Fibroblast of skin of abdomen (primary cell): Measurements from ENCODE around the gene FCN1.

Experiments used
- DNase-seq: peaks from one replicate; pipeline ENCODE4 v3.0.0-alpha.2; 2013

Gene FCN1

DNA sequence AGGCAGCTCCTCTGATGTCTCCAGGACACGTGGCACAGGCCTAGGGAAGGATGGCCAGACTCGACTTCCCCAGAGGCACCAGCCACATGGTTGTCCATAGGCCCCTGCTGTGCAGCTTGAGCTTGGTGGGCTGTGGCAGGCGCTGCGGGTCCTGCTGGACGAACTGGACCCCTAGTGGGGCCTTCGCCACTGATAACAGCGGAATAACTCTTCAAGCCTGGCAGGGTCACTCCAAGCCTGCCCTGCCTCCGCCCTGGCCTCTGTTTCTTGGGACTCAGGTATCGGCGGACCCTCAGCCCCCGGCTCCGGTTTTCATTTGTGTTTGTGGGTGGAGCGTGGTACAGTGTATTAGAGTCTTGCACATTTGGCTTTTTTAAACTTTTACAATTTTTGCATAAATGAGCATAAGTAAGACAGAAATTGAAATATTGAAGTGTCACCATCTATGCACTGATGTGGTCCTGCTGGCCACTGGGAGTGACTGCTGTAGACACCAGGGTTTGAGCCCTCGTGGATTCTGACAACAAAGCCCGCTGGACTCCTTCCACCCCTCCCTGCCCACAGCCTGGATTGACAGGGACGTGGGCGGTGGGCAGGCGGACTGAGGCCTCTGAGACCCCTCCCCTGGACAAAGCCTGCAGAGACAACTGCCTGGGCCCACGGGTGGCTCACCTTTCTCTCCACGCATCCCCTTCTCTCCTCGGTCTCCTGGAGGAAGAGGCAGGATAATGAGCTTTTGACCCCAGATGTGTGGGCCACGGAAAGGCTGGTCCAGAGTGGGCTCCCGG is 3.8 kb downstream of the FCN1 start:
- no peak for DNase-seq

DNA sequence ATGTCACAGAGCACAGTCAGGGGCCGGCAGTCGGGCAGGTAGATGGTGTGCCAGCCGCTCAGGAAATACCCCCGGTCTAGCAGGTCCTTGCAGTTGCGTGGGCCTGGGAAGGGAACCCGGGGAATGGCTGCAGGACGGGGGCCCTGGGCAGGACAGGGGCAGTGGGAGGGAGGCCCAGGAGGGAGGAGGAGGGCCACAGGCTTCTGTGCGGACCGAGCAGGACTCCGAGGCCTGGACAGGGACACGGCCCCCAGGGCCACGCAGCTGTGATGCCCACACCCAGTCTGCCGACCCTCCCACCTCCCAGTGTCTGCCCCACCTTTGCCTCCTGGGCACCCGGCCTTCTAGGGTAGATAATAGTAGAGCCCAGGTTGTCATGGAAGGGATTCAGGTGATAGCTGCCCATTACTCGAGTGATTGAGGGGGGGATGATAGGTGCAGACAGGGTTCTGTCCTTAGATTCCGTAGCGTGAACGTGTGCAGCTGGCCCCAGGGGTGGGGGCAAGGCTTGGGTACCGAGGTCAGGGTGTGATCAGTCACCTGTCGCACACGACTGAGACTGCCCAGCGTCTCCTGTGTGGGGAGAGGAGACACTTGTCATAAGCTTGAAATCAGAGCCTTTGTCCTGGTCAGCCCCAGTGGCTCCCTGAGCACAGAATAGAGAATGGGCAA is 4.5 kb downstream of the FCN1 start:
- no peak for DNase-seq

DNA sequence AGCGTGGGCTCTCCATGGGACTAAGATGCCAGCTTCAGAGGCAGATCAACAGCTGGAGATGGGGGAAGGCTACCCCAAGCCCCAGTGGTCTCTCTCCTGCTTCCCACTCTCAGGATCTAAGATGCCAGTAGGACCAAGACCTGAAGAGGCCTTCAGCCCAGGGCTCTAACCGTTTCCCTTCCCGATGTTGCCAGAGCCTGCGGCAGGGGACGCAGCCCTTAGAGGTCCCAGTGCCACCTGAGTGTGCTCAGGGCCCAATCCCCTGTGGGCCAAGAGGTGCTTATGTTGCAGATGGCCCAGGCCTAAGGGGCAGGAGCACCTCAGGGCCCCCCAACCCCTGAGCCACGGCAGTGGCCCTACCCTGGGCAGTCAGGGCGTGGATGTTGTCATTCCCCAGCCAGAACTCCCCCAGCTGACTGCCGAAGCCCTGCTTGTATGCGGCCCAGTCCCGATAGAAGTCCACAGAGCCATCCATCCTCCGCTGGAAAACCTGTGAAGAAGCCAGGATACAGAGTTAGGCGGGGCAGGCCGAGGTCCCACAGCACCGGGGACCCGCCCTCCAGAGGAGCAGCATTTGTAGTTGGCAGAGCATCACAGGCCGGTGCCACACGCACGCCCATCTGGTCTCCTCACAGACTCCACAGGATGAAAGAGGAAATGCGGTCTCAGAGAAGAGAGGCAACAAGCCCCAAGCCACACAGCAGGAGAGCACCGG is 5.4 kb downstream of the FCN1 start:
- DNase-seq = no peak

DNA sequence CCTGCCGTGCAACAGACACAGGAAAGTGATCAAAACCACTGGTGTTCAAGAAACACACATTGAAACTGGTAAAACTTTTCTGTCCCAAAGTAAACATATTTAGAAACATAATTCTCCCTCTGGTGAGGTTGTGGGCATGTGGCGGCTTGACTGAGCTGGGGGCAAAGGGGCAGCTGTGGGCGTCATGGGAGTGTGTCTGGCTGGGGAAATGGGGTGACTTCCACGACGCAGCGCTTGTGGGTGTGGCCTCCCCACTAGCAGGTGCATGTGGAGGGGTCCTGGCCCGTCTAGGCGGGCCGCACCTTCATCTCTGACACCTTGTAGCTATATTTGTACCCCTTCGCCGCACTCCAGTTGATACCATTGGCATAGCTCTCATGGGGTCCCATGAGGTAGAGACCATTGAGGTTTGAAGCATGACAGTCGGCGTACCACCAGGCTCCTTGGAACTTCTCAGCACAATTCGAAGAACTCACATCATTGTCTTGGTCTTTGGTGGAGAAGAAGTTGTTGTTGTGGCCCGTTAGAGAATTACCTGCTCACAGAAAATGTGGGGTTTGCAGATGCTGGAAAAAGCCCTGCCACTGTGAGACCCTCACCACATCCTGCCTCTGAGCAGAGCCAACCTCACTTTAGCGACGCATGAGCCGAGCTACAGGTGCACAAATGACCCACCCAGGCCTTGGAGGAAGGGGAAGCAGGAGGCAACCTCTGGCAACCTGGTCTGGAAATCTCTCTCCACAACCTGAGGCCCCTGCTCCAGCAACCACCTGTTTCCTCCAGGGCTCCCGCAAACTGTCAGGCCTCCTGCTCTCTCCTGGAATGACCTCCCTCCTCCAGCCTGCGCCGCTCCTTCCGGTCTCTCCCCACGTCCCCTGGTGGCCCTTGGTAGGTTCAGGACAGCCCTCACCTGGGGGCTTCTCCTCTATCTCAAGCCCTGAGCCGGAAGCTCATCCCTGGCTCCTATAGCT is 7.9 kb downstream of the FCN1 start:
- no peak for DNase-seq

DNA sequence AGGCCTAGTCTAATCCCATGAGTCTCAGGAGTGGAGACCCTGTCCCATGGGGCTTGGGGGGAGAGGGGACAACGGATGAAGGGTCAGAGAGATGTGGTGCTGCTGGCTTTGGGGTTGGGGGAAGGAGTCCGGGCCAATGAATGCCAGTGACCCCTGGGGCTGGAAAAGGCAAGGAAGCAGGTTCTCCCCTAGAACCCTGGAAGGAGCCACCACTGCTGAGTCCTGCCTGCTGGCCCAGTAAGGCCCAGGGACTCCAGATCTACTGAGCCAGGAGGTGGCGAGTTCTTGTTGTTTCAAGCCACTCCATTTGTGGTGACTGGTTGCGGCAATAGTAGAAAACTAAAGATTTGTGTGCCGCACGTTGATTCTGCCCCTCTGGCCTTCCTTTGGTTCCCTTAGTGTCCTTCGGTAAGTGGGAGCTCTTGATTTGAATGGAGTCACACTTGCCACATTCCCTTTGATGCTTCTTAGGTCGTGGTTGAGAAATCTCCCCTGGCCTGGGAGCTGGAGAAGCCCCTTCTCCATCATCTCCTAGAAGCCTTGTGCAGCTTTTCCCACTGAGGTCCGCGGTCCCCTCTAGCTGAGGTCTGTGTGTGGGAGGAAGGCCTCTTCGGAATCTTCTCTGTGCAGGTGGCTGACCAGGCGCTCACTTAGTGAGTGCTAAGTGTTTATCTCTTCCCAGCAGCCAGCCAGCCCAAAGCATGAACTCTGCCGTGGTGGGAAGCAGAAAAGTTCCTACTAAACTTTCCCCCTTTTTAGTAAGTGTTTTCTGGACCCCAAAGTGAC is 9.0 kb downstream of the FCN1 start:
- DNase-seq = no peak

DNA sequence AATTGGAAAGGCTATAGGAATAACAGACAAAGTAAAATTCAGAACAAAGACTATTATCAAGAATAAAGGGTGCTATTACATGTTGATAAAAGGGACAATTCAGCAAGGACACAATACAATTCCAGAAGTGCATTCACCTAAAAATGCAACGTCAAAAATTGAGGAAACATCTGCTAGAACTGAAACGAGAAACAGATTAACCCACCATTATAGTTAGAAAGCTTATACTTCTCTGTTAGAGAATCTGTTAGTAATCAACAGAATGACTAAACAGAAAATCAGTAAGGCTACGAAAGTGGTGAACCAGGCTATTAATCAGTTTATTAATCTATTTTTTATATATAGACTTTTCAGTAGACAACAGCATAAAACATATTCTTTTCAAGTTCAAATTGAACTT is 14.8 kb downstream of the FCN1 start:
- no peak for DNase-seq

DNA sequence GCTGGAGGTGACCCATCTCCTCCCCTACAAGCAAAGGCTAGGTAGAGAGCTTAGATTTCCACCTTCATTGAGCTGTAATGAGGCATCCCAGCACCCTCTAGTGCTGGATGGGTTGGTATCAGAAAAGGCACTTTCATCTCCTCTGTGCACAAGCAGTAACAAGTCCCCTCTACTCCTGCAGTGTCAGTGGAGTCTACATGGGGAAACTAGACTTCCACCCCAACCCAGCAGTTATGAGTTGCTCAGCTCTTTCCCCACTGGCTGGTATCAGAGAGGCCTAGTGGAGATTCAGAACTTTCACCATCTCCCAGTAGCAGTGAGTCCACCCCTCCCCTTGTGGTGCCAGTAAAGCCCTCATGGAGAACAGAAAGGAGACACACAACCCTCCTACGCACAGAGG is 17.9 kb downstream of the FCN1 start:
- DNase-seq = no peak

DNA sequence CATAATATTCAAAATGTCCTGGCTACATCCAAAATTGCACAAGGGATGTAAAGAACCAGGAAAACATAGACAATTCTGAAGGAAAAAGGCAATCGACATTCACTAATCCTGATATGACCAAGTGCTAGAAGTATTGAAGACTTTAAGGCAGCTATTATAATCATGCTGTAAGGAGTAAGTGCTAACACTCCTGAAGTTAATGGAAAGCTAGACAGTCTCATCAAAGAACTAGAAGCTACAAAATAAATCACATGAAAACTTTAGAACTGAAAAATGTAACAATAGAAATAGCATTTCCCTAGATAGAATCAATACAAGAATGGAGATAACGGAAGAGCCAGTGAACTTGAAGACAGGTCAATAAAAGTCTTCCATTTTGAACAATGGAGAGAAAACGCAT is 18.5 kb downstream of the FCN1 start:
- no peak for DNase-seq

DNA sequence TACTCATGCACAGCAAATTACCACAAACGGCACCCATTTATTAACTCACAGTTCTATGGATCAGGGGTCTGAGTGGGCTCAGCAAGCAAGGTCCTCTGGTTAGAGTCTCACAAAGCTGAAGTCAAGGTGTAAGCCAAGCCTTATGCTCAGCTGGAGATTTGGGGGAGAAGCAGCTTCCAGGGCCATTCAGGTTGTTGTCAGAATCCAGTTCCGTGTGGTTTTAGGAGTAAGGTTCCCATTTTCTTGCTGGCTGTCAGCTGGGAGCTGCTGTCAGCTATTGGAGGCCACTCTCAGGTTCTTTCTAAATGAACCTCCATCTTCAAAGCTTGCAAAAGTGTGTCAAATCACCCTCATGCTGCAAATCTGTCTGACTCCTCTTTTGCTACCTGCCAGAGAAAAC is 19.4 kb downstream of the FCN1 start:
- DNase-seq = no peak

DNA sequence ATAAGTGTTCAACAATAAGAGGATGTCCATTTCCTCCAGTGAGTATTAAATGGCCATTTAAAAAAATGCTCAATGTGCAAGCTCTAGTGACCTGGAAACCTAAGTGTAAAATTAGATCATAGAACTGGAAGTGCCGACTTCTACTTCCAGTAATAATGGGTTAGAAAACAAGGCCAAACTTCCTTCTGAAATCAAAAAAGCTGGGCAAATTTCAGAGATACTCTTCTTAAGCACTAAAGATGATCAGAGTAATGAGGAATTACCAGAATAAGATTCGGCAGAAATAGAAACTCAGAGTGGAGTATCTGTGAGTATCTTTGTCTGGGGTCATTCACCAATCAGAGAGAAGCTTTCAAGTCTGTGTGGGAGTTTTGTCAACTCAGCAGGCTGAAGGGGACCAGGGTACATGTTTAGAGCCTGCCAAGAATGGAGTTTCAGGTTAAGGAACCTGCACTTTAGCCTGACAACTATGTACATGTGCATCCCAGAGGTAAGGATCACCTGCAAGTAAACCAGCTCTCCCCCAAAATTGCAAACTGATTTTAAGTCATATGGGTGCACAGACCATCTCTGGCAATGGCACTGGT is 20.0 kb downstream of the FCN1 start:
- no peak for DNase-seq

DNA sequence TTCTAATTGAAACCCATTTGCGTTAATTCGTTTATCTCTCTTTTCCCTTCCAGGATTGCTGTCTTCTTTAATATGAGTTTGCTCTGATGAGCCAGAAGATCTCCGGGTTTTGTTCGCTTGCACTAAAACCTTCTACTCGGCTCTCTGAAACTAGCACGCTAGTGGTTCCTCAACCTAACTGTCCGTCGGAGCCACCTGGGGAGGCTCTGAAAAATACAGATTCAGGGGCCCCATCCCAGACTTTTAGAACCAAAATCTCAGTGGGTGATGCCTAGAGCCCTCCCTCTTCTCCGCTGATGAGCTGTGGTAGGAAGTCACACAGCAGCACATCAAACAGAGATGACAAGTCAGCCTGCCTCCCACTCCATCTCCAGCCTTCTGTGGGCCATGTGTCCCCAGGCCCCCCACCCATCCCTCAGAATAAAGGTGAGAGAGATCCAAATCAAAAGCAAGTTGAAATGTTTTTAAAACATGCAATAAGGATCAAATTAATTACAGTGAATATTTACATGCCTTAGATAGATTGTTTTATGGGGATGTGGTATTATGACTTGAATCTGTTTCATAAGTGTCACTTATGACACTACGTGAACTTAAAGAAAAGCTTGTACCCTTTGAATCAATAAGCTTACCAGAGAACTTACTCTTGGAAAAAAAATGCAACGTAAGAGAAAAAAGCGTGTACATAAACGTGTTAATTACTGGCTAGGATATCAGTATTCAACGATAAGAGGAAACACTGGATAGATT is 20.7 kb downstream of the FCN1 start:
- no peak for DNase-seq

DNA sequence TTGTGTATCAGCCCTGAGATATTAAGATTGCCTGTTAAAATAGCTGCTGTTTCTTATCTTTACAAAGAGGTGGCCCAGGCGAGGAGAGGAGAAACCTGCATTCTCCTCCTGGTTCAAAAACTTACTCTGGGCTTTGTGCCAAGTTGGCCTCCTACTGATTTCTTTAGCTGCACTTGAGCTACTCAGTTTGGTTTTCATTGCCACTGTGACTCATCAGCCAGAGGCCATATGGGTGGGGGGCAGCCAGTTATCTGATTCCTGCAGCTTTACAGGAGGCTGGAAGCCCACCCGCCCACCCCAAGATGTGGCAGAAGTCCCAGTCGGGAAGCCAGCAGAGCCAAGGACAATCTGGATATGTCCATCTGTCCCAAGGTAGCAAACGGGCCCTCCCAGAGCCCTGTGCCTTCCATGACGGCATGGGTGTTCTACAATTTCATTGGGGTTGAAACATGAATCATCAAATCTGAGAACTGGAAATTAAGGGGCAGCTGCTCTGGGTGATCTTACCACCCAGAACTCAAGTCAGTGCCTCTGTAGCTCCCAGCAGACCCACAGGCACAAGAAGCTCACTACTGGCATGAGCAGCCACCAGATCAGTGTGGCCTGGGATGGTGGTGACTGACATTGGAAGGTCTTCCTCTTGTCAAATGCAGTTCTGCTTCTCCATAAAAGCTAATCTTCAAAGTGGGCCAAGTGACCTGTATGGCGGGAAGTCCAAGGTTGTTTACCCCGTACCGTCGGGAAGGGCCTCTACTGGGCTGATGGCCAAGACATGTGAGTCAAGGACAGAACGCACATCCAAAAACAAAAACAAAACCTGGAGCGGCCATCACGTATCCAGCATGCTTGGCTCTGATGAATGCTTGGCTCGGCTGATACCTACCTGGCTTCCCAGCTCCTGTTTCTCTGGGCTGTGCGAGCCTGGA is 21.5 kb downstream of the FCN1 start:
- DNase-seq = peak; percentile 70

DNA sequence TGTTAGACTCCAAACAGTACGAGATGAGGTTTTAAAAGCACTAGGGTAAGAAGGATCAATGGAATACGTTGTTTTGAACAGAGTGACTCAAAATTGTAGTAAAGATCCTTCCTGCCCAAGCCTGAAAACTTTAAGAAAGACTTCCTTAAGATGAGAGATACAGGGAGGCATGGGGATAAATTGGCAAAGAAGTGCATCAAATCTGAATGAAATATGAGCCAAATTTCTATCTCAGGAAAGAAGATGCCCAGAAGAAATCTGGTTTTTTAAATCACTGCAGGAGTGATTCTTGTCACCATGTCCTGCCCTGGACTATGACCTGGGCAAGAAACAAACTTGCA is 22.2 kb downstream of the FCN1 start:
- no peak for DNase-seq

DNA sequence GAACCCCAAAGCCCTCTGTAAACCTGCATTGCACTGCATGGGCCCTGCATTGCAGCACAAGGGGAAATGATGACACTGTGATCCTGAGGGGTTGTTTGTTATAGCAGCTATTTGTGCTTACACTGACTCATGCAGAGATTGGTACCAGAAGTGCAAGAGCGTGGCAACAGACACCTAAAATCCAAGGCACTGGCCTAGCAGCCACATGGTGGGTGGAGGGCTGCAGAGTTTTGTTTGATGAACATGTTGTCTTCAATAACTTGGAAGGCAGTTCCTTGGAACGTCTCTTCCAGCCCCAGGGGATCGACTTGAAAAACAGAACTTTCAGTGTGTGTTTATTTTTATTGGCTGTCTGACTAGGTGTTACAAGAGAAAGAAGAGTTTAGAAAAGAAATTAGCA is 22.6 kb downstream of the FCN1 start:
- DNase-seq = no peak

DNA sequence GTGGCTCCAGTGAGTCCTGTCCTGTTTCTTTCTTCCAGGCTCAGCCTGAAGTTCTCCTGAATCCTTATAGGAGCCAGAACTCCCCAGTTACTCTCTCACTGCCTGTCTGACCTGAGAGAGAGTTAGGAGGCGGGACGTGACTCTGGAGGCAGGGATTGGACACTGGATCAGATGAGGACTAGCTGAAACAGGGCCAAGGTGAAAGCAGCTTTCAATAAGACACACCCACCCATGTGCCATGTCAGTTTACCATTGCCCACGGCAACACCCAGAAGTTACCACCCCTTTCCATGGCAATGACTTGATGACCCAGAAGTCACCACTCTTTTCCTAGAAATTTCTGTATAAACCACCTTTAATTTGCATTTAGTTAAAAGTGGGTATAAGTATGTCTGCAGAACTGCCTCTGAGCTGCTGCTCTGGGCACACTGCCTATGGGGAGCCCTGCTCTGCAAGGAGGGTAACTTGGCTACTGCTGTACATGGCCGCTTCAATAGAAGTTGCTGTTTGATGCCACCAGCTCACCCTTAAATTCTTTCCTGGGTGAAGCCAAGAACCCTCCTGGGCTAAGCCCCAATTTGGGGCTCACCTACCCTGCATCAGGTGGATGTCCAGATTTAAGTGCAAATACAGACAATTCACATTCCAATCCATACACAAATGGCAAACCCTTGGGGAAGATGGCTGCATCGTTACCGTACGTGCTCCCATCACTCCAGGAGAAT is 23.4 kb downstream of the FCN1 start:
- DNase-seq = no peak

DNA sequence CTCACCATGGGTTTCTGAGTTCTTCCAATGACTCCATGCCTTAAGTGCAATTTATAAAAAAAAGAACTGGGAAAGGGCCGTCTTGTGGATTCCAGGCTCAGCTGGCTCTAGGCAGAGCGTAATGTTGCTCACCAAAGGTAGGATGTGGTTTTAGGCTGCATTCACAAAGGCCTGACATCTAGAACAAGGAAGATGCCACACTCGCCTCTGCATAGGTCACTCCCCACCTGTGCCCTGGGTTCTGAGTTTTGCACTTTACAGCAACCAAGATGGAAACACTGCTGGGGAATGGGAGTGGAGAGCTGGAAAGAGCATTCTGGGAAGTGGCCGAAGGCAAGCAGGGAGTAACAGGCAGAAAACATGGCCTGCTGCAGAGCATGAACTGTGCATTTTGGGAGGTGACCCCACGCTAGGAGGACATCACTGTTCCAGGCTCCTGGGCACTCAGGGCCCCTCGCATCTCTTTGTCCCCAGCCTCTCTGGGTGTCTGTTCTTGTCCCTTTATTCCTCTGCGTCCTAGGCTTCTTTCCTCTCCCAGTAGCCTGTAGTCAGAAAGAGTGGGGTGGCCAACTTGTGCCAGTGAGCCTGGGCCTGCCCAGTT is 24.8 kb downstream of the FCN1 start:
- DNase-seq = no peak

DNA sequence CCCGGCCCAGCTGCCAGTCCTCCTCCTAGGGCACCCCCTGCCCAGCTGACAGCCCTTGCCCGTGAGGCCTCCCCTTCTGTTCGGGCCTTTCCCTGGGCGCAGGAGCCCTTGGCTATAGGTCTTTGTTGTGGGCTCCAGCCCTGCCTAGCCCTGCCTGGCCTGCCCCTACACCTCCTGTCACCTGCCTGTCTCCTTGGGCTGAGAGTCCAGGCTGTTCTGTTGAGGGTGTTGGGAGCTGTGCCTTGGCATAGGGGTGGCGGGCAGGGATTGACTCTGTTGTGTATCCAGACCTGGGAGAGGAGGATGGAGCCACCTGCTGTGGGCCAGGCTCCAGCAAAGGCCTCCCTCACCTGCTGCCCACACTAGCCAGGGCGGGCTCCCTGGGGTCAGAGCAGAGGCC is 25.5 kb downstream of the FCN1 start:
- no peak for DNase-seq

DNA sequence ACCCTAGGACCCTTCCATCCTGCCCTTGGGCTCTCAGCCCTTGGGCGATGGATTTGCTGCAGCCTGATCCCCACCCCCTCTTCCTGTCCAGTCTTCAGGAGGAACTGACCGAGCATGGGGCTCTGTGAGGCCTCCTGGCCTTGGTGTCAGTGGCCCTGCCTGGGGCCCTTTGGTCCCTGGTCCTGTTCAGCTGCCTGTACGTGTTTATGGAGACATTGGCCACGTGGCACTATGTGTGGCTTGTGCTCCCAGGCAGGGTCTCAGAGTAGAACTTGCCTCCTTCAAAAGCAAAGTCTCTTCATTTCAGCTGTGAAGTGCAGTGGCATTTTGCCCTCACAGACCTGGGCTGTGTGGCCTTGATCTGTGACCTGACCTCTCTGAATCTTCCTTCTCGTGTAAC is 26.0 kb downstream of the FCN1 start:
- DNase-seq = no peak
